Stomach (tissue), 9 donors: ENCODE measurements around the gene UBE2R2. TPM values are rescaled to one million over a fixed set of nuclear protein-coding genes. Genes with fewer than 3 reads are reported as not detected.

Experiments
- DNase-seq, 2 donors: peaks; one replicate each; pipeline versions ENCODE4 v3.0.0 to v3.0.0-alpha.2; 2013 to 2019
- H3K27ac ChIP-seq, 5 donors: fragments of 200-600 bp in 4 of 5; sonication (generic) in 4 of 5; one replicate each; pipeline ENCODE4 v1.5.1; 2013 to 2019; ENCODE audit warnings: mild to moderate bottlenecking in 1 of 5, moderate library complexity in 1 of 5
- H3K27me3 ChIP-seq, 3 donors: fragments of 200-600 bp; sonication (generic); one replicate each; pipeline ENCODE4 v1.5.1; 2017 to 2019; ENCODE audit warnings: mixed run types in 1 of 3
- H3K36me3 ChIP-seq, 4 donors: fragments of 200-600 bp; sonication (generic); 1 replicate in 3 of 4; 2 replicates in 1 of 4; pipeline ENCODE4 v1.5.1; 2016 to 2019
- H3K4me1 ChIP-seq, 4 donors: fragments of 200-600 bp; sonication (generic); one replicate each; pipeline ENCODE4 v1.5.1; 2016 to 2019
- H3K4me3 ChIP-seq, 4 donors: fragments of 200-600 bp; sonication (generic) in 3 of 4; one replicate each; pipeline ENCODE4 v1.5.1; 2016 to 2019; ENCODE audit warnings: mild to moderate bottlenecking in 1 of 4
- H3K9me3 ChIP-seq, 4 donors: fragments of 200-600 bp; sonication (generic); one replicate each; pipeline ENCODE4 v1.5.1; 2016 to 2019
- EP300 ChIP-seq: sonication (generic); formaldehyde crosslinking; IDR thresholded peaks from one replicate; pipeline ENCODE4 v1.6.1; 2017; ENCODE audit warnings: antibody characterized with exemption
- POLR2A ChIP-seq, 4 donors: fragments of 450-650 bp; IDR thresholded peaks; one replicate each; pipeline ENCODE4 v1.6.1; 2016; ENCODE audit warnings: antibody characterized with exemption in 4 of 4, control low read depth in 2 of 4, mild to moderate bottlenecking in 1 of 4, moderate library complexity in 1 of 4
- POLR2AphosphoS5 ChIP-seq, 3 donors: sonication (generic); formaldehyde crosslinking; IDR thresholded peaks; one replicate each; pipeline ENCODE4 v1.6.1; 2016; ENCODE audit warnings: antibody characterized with exemption in 3 of 3
- WGBS, 5 donors: extraction: QIAGEN DNeasy Blood & Tissue Kit in 3 of 5; methylation state at CpG; one replicate each; pipeline versions ENCODE4 v1.1.5 to v1.1.7; 2013 to 2018; 5-methylcytosine and 5-hydroxymethylcytosine counted together
- intact Hi-C: fragments of 100-400 bp; cut with DNase I; formaldehyde crosslinking; loops from one replicate; pipeline ENCODE4 v1.15.1; 2023; ENCODE audit warnings: low total_unique reads
- polyA plus RNA-seq, 3 donors: library from polyadenylated mRNA; stranded (reverse); fragments of 200-250 nt; gene quantifications; one replicate each; pipeline ENCODE4 v1.2.3, GENCODE V29; 2013
- total RNA-seq, 5 donors: library from RNA; depleted of rRNA; stranded (reverse); fragments of >200 nt; gene quantifications; one replicate each; pipeline versions ENCODE4 v1.1.0 to v1.2.3, GENCODE V29; 2014 to 2016
- TF ChIP-seq, protein P1 (sequence below), 7 experiments: fragments of 450-650 bp in 4 of 7; fragments of 200-600 bp in 3 of 7; sonication (generic) in 3 of 7; IDR thresholded peaks; one replicate each; pipeline ENCODE4 v1.5.1; 2016 to 2019; ENCODE audit warnings: antibody characterized with exemption in 7 of 7, control low read depth in 2 of 7, mild to moderate bottlenecking in 1 of 7
- donor health status: healthy with polysubstance abuse.
- donor health status: Bipolar disorder and iron deficiency.
- donor health status: healthy.

UBE2R2 gene
- total and polyA plus RNA-seq, 8 donors, result 6.4 to 117 (median 23.9) TPM

GRCh38 chr9:33852216-33852826 lies 35.4 kb downstream of the UBE2R2 start:
- Histone ChIP-seq H3K27me3 (no peaks in the 10 kb centered on the region), H3K9me3 (no peaks in the 10 kb centered on the region), H3K4me1 (peaks cover 33 to 86% (median 65%) of the 10 kb centered on the region in 4 donors), H3K4me3 (no peak overlapping the region), H3K27ac (peak overlapping the region in 3 of 5 donors; percentile 20 to 48 (median 44)), H3K36me3 (no peaks in the 10 kb centered on the region)
- peak; percentile 85 to 86 for DNase-seq
- intact Hi-C loops, result loop anchor here (5.0 kb wide), 1 partner anchor 40 kb away; no protein-coding TSS in a partner anchor
- TF ChIP-seq POLR2AphosphoS5 (IDR thresholded peaks at IDR 0.05), result peak in 1 of 3 donors; percentile 28
- no peak for TF ChIP-seq EP300
- TF ChIP-seq, protein P1, sequence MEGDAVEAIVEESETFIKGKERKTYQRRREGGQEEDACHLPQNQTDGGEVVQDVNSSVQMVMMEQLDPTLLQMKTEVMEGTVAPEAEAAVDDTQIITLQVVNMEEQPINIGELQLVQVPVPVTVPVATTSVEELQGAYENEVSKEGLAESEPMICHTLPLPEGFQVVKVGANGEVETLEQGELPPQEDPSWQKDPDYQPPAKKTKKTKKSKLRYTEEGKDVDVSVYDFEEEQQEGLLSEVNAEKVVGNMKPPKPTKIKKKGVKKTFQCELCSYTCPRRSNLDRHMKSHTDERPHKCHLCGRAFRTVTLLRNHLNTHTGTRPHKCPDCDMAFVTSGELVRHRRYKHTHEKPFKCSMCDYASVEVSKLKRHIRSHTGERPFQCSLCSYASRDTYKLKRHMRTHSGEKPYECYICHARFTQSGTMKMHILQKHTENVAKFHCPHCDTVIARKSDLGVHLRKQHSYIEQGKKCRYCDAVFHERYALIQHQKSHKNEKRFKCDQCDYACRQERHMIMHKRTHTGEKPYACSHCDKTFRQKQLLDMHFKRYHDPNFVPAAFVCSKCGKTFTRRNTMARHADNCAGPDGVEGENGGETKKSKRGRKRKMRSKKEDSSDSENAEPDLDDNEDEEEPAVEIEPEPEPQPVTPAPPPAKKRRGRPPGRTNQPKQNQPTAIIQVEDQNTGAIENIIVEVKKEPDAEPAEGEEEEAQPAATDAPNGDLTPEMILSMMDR (IDR thresholded peaks at IDR 0.05), result peak in 5 of 7 experiments; percentile 30 to 83 (median 58)
- 49 to 63% (median 61%) methylated on average over 8 of the region's 8 CpGs for WGBS, 5 donors

DNA sequence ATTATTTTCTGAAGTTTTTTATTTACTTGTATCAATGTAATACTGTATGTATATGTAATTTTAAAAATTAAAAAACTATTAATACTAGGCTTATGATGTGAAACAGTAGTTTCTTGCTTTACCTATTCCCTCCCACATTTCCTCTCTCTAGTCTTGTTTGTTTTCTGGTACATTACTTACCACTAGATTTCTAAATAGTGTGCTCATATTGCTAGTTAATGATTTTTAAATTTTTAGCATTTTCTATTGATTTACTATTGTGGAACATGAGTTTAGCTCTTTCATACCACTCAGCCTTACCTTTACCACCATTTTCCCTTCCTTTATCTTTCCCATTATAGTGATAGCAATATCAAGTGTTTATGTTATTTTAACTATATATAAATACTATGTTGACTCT lies 39.3 kb downstream of the UBE2R2 start:
- H3K27ac ChIP-seq, result no peak overlapping the region
- TF ChIP-seq POLR2A (IDR thresholded peaks at IDR 0.05) (no peak), EP300 (no peak), POLR2AphosphoS5 (IDR thresholded peaks at IDR 0.05) (no peak)
- TF ChIP-seq, protein P1 (IDR thresholded peaks at IDR 0.05), result no peak
- H3K4me1 ChIP-seq, result peaks cover 22 to 80% (median 47%) of the 10 kb centered on the region in 4 donors
- H3K4me3 ChIP-seq, result no peak overlapping the region
- H3K27me3 ChIP-seq, result no peaks in the 10 kb centered on the region
- no peaks in the 10 kb centered on the region for H3K36me3 ChIP-seq
- H3K9me3 ChIP-seq, result no peaks in the 10 kb centered on the region
- no peak for DNase-seq
- intact Hi-C loops, result no loop called here

GRCh38 chr9:33858423-33858822 lies 41.5 kb downstream of the UBE2R2 start:
- intact Hi-C loops, result no loop called here
- WGBS, 5 donors, result 79 to 89% (median 81%) methylated on average over 3 of the region's 3 CpGs
- no peaks in the 10 kb centered on the region for H3K27me3 ChIP-seq
- DNase-seq, result no peak
- no peaks in the 10 kb centered on the region for H3K9me3 ChIP-seq
- peaks cover 4 to 72% (median 31%) of the 10 kb centered on the region in 4 donors for H3K4me1 ChIP-seq
- no peak overlapping the region for H3K27ac ChIP-seq
- peaks cover 0 to 6% (median 0%) of the 10 kb centered on the region in 4 donors for H3K36me3 ChIP-seq
- no peak overlapping the region for H3K4me3 ChIP-seq
- TF ChIP-seq POLR2AphosphoS5 (IDR thresholded peaks at IDR 0.05) (no peak), EP300 (no peak), POLR2A (IDR thresholded peaks at IDR 0.05) (no peak)
- TF ChIP-seq, protein P1 (IDR thresholded peaks at IDR 0.05), result no peak

DNA sequence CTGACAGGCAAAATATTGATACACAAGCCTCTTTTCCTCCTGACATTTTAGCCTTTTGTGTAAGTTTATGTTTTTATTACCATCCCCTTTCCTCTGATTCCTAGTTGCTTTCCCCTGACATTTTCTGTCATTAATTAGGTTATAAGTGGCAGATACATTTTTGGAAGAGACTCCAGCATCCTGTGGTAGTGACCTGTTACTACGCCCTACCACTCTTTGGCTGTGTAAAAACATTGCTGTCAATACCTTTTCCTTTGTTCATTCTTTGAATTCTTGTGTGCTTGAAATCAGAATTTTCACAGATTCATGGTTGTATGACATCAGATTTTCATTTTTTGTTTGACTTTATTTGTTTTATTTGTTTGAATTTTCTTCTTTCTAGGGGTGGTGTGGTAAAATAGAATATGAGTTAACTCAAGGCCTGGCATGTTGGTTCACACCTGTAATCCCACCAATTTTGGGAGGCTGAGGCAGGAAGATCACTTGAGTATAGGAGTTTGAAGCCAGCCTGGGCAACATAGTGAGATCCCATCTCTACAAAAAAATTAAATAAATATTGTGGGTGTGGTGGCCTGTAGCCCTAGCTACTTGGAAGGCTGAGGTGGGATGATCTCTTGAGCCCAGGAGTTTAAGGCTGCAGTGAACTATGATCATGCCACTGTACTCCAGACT lies 43.4 kb downstream of the UBE2R2 start:
- Histone ChIP-seq H3K4me3 (no peak overlapping the region), H3K27me3 (no peaks in the 10 kb centered on the region), H3K36me3 (peaks cover 0 to 10% (median 0%) of the 10 kb centered on the region in 4 donors), H3K9me3 (no peaks in the 10 kb centered on the region), H3K27ac (no peak overlapping the region), H3K4me1 (peaks cover 4 to 66% (median 29%) of the 10 kb centered on the region in 4 donors)
- WGBS, 5 donors, result 89 to 97% (median 94%) methylated on average over 1 of the region's 1 CpG
- TF ChIP-seq POLR2AphosphoS5 (IDR thresholded peaks at IDR 0.05), result no peak
- TF ChIP-seq, protein P1 (IDR thresholded peaks at IDR 0.05), result no peak
- no peak for TF ChIP-seq POLR2A (IDR thresholded peaks at IDR 0.05)
- no peak for TF ChIP-seq EP300
- no peak for DNase-seq
- intact Hi-C loops, result loop anchor here (10.0 kb wide), 1 partner anchor 54 kb away; no protein-coding TSS in a partner anchor
